Panc1 (cell line): ENCODE results near the gene SCLY. TPM values are rescaled to one million over a fixed set of nuclear protein-coding genes. Genes with fewer than 3 reads are reported as not detected.

ENCODE experiments used
- ATAC-seq: fragments of 200-7000 bp; cut with Tn5 transposase; 2 replicates; pipeline ENCODE4 v1.9.1; 2020; ENCODE audit warnings: mild to moderate bottlenecking, moderate library complexity
- BruUV-seq: library from RNA; stranded (reverse); fragments of 400-500 nt; replicated peaks from 2 replicates; lab custom pipeline; 2021; lab: Mats Ljungman, UMichigan
- CTCF ChIA-PET: fragments of 300-600 bp; sonication (Branson Sonifier 250); formaldehyde crosslinking; loops from one replicate; lab custom pipeline; 2022; ENCODE audit warnings: antibody characterized with exemption; lab: Charles Lee
- POLR2A ChIA-PET: fragments of 300-600 bp; sonication (Branson Sonifier 250); formaldehyde crosslinking; loops from one replicate; lab custom pipeline; 2022; ENCODE audit warnings: antibody characterized with exemption; lab: Charles Lee
- DNase-seq: peaks from one replicate; pipeline ENCODE4 v3.0.0-alpha.2; 2010; ENCODE audit warnings: low read depth, low spot score
- H3K27ac ChIP-seq: 2 replicates; pipeline ENCODE4 v1.5.1; 2011; ENCODE audit warnings: mild to moderate bottlenecking, low read length, inconsistent platforms
- H3K27me3 ChIP-seq: fragments of 200-500 bp; sonication (Bioruptor generic); 2 replicates; pipeline ENCODE4 v1.6.0; 2014; ENCODE audit warnings: low read length, inconsistent platforms; ENCODE audit not compliant: control insufficient read depth, insufficient read depth
- H3K36me3 ChIP-seq: fragments of 200-500 bp; sonication (Bioruptor generic); 2 replicates; pipeline ENCODE4 v1.5.1; 2014; ENCODE audit warnings: inconsistent platforms, mild to moderate bottlenecking, low read length, moderate library complexity; ENCODE audit not compliant: control insufficient read depth, insufficient read depth
- H3K4me1 ChIP-seq: 2 replicates; pipeline ENCODE4 v1.5.1; 2011; ENCODE audit warnings: inconsistent platforms, mild to moderate bottlenecking, low read length, moderate library complexity; ENCODE audit not compliant: control insufficient read depth, insufficient read depth
- H3K4me3 ChIP-seq, 2 experiments: 2 replicates each; pipeline ENCODE4 v1.5.1; 2011 to 2012; ENCODE audit warnings: low read depth in 2 of 2, low read length in 2 of 2, mild to moderate bottlenecking in 2 of 2, inconsistent platforms in 1 of 2, moderate library complexity in 1 of 2
- H3K9me3 ChIP-seq: fragments of 200-500 bp; sonication (Bioruptor generic); 2 replicates; pipeline ENCODE4 v1.5.1; 2014; ENCODE audit warnings: low read depth, mild to moderate bottlenecking, inconsistent platforms, low read length, moderate library complexity; ENCODE audit not compliant: control insufficient read depth, insufficient read depth
- CTCF ChIP-seq: fragments of 450-650 bp; IDR thresholded peaks from 2 replicates; pipeline ENCODE4 v1.5.1; 2017; ENCODE audit warnings: mild to moderate bottlenecking
- POLR2AphosphoS5 ChIP-seq: IDR thresholded peaks from 2 replicates; pipeline ENCODE4 v1.6.1; 2012; ENCODE audit warnings: mild to moderate bottlenecking, low read depth, low read length, moderate library complexity
- SIN3A ChIP-seq: IDR thresholded peaks from 2 replicates; pipeline ENCODE4 v1.6.1; 2012; ENCODE audit warnings: low read depth, mild to moderate bottlenecking, low read length, moderate library complexity, borderline replicate concordance; ENCODE audit not compliant: insufficient read depth
- TCF7L2 ChIP-seq: IDR thresholded peaks from 2 replicates; pipeline ENCODE4 v1.6.1; 2011; ENCODE audit warnings: mild to moderate bottlenecking, low read depth, low read length, inconsistent platforms
- in situ Hi-C: cut with HindIII; loops from 2 replicates; pipeline ENCODE4 v1.10.0; 2016; ENCODE audit warnings: low sequenced_read_pairs, low pct_unique_long_range_greater_than_20kb
- intact Hi-C: fragments of 100-400 bp; cut with micrococcal nuclease; formaldehyde crosslinking; loops from one replicate; pipeline ENCODE4 v1.10.0; 2022; ENCODE audit not compliant: unreplicated experiment
- total RNA-seq: library from RNA; stranded (reverse); gene quantifications from one replicate; pipeline ENCODE4 v1.2.1, GENCODE V29; 2021; ENCODE audit not compliant: unreplicated experiment
- TF ChIP-seq, protein P1 (sequence below), 2 experiments: IDR thresholded peaks; 2 replicates each; pipeline ENCODE4 v1.6.1; 2011 to 2012; ENCODE audit warnings: low read depth in 2 of 2, control low read depth in 1 of 2, low read length in 1 of 2, mild to moderate bottlenecking in 1 of 2, moderate library complexity in 1 of 2; ENCODE audit not compliant: insufficient read depth in 1 of 2

Gene SCLY
- total RNA-seq, 1 experiment from 2014 or later = 31.4 TPM

- Histone ChIP-seq H3K36me3 (no peaks in the 10 kb centered on the region), H3K4me1 (peaks cover 30% of the 10 kb centered on the region), H3K4me3 (no peak overlapping the region), H3K9me3 (no peaks in the 10 kb centered on the region), H3K27ac (no peak overlapping the region), H3K27me3 (no peaks in the 10 kb centered on the region)
- no peak for DNase-seq
- no peak for ATAC-seq
- POLR2A ChIA-PET = no interaction called here
- intact Hi-C loops = no loop called here
- BruUV-seq = no TSS peak
- TF ChIP-seq SIN3A (no peak), POLR2AphosphoS5 (no peak), TCF7L2 (no peak), CTCF (no peak)
- TF ChIP-seq, protein P1, sequence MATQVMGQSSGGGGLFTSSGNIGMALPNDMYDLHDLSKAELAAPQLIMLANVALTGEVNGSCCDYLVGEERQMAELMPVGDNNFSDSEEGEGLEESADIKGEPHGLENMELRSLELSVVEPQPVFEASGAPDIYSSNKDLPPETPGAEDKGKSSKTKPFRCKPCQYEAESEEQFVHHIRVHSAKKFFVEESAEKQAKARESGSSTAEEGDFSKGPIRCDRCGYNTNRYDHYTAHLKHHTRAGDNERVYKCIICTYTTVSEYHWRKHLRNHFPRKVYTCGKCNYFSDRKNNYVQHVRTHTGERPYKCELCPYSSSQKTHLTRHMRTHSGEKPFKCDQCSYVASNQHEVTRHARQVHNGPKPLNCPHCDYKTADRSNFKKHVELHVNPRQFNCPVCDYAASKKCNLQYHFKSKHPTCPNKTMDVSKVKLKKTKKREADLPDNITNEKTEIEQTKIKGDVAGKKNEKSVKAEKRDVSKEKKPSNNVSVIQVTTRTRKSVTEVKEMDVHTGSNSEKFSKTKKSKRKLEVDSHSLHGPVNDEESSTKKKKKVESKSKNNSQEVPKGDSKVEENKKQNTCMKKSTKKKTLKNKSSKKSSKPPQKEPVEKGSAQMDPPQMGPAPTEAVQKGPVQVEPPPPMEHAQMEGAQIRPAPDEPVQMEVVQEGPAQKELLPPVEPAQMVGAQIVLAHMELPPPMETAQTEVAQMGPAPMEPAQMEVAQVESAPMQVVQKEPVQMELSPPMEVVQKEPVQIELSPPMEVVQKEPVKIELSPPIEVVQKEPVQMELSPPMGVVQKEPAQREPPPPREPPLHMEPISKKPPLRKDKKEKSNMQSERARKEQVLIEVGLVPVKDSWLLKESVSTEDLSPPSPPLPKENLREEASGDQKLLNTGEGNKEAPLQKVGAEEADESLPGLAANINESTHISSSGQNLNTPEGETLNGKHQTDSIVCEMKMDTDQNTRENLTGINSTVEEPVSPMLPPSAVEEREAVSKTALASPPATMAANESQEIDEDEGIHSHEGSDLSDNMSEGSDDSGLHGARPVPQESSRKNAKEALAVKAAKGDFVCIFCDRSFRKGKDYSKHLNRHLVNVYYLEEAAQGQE (IDR thresholded peaks at IDR 0.05; ENCODE audit: insufficient read depth in 1 of 2, low read depth in 2 of 2, low read length in 1 of 2) = no peak
- CTCF ChIA-PET = no interaction called here
- in situ Hi-C loops = no loop called here
Measured at GRCh38 chr2:238144262-238144661, 83.5 kb downstream of the SCLY start.

DNA sequence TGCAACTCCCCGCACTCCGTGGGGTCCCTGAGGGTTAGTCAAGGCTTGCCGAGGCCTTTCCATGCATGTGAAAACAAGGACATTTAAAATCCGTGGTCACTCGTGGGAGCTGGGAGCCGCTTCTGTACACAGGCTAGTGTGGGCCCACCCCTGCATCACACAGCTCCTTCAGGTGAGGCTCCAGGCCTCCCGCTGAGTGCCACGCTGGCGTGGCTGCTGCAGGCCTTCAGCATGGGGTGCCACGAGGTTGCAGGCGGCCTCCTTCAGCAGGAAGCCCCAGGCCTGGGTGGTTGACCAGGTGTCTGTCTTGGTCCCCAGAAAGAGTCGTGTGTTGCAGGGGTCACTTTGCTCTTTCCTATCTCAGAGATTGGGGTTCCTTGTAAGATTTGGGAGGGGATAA is 84.2 kb downstream of the SCLY start:
- TF ChIP-seq, protein P1 (IDR thresholded peaks at IDR 0.05; ENCODE audit: insufficient read depth in 1 of 2, low read depth in 2 of 2, low read length in 1 of 2) = no peak
- TF ChIP-seq CTCF (no peak), SIN3A (no peak), TCF7L2 (no peak), POLR2AphosphoS5 (no peak)
- Histone ChIP-seq H3K4me3 (no peak overlapping the region), H3K9me3 (no peaks in the 10 kb centered on the region), H3K27ac (no peak overlapping the region), H3K4me1 (peaks cover 27% of the 10 kb centered on the region), H3K36me3 (no peaks in the 10 kb centered on the region), H3K27me3 (no peaks in the 10 kb centered on the region)
- no peak for ATAC-seq
- DNase-seq = no peak
- CTCF ChIA-PET = no interaction called here
- intact Hi-C loops = no loop called here
- no TSS peak for BruUV-seq
- in situ Hi-C loops = no loop called here
- POLR2A ChIA-PET = no interaction called here
